ENCODE results near the gene MACROD1. TPM values are rescaled to one million over a fixed set of nuclear protein-coding genes. Genes with fewer than 3 reads are reported as not detected.

Gene MACROD1
- total and polyA plus RNA-seq, 2 donors (not counting 3 experiments of a cell fraction or from before 2014, with no cell fraction given): 11.0 to 16.2 TPM

GRCh38 chr11:64088162-64089026 is 77.5 kb downstream of the MACROD1 start:
- Histone ChIP-seq H3K4me3 (replicated peaks in 1 of 3; ENCODE audit: insufficient read depth in 1 of 3, low read depth in 1 of 3, low read length in 3 of 3) (no peak overlapping the region), H3K4me1 (ENCODE audit: control insufficient read depth, extremely low read depth, insufficient read depth, low read length) (no peaks in the 10 kb centered on the region), H2AFZ (ENCODE audit: low read depth, low read length) (no peak overlapping the region), H4K20me1 (replicated peaks; ENCODE audit: control insufficient read depth, extremely low read depth, insufficient read depth, low read length) (no peaks in the 10 kb centered on the region), H3K4me2 (ENCODE audit: insufficient read depth, low read length) (no peak overlapping the region), H3K9ac (replicated peaks; ENCODE audit: extremely low read depth, insufficient read depth, low read length) (no peak overlapping the region), H3K27me3 (ENCODE audit: control insufficient read depth in 2 of 2, insufficient read depth in 2 of 2, low read length in 2 of 2) (no peaks in the 10 kb centered on the region), H3K79me2 (ENCODE audit: control insufficient read depth, insufficient read depth, low read length) (no peaks in the 10 kb centered on the region), H3K27ac (ENCODE audit: insufficient read depth, low read depth, low read length) (no peak overlapping the region), H3K9me1 (replicated peaks; ENCODE audit: control insufficient read depth, extremely low read depth, insufficient read depth, low read length) (no peaks in the 10 kb centered on the region), H3K36me3 (ENCODE audit: control insufficient read depth in 2 of 2, extremely low read depth in 1 of 2, insufficient read depth in 2 of 2, low read length in 2 of 2) (no peaks in the 10 kb centered on the region), H3K9me3 (replicated peaks; ENCODE audit: control insufficient read depth, insufficient read depth, low read length) (no peaks in the 10 kb centered on the region)
- dilution Hi-C loops (cut with MboI; ENCODE audit: extremely low pct_ligation_motif_present, low sequenced_read_pairs) (no loop called here), intact Hi-C loops (cut with micrococcal nuclease) (no loop called here)
- no TSS peak for BruUV-seq (replicated peaks)
- ChIA-PET CTCF (interaction anchor here (1.5 kb wide), 2 partner anchors 11 to 60 kb away, joined by 3 to 4 read pairs; no protein-coding TSS in a partner anchor), POLR2A (no interaction called here)
- TF ChIP-seq JUN (IDR thresholded peaks at IDR 0.05; ENCODE audit: borderline replicate concordance, insufficient read depth, insufficient read length, low read depth): no peak
- TF ChIP-seq MAX (IDR thresholded peaks at IDR 0.05; ENCODE audit: insufficient read depth, insufficient read length): no peak
- TF ChIP-seq CTCF (IDR thresholded peaks at IDR 0.05; ENCODE audit: extremely low read depth in 1 of 2, insufficient read depth in 1 of 2, low read depth in 1 of 2, low read length in 2 of 2): peak in 1 of 2 donors; percentile 4
- TF ChIP-seq MYC (IDR thresholded peaks at IDR 0.05; ENCODE audit: low read depth, low read length): no peak
- TF ChIP-seq POLR2AphosphoS5 (IDR thresholded peaks at IDR 0.05; ENCODE audit: insufficient read depth, low read depth, low read length): no peak
- DNase-seq (ENCODE audit: low read depth, low spot score) (no peak), FAIRE-seq (no peak)

Data from endothelial cell of umbilical vein (primary cell).